GM12878 (cell line): Measurements from ENCODE around the gene USP28. TPM values are rescaled to one million over a fixed set of nuclear protein-coding genes. Genes with fewer than 3 reads are reported as not detected.

Experiments used
- ATAC-seq: fragments of 200-7000 bp; cut with Tn5 transposase; 3 replicates; pipeline ENCODE4 v1.9.1; 2020; ENCODE audit warnings: mild to moderate bottlenecking, moderate library complexity
- BruUV-seq: library from RNA; stranded (reverse); fragments of 400-500 nt; replicated peaks from 2 replicates; lab custom pipeline; 2021; lab: Mats Ljungman, UMichigan
- CTCF ChIA-PET: fragments of 300-600 bp; sonication (Branson Sonifier 250); formaldehyde crosslinking; extraction: SDS; loops from one replicate; lab custom pipeline; 2021; ENCODE audit warnings: inconsistent platforms; lab: Yijun Ruan, JAX
- POLR2A ChIA-PET: fragments of 350-600 bp; formaldehyde crosslinking; extraction: SDS; loops from one replicate; lab custom pipeline; 2021; ENCODE audit warnings: inconsistent platforms; lab: Charles Lee
- RAD21 ChIA-PET: fragments of 300-600 bp; sonication (Branson Sonifier 250); formaldehyde crosslinking; loops from one replicate; lab custom pipeline; 2023; ENCODE audit warnings: antibody characterized with exemption; ENCODE audit not compliant: unreplicated experiment; lab: Charles Lee
- SMC1A ChIA-PET: fragments of 300-600 bp; sonication (Branson Sonifier 250); formaldehyde crosslinking; loops from one replicate; lab custom pipeline; 2023; ENCODE audit not compliant: unreplicated experiment, uncharacterized antibody; lab: Charles Lee
- DNase-seq: peaks from one replicate; pipeline ENCODE4 v3.0.0-alpha.2; 2011; ENCODE audit warnings: low read depth, low spot score
- FAIRE-seq: peaks from 3 replicates; lab custom pipeline; 2011; peaks lifted over from hg19 to GRCh38; lab: Jason Lieb, UNC
- H2AFZ ChIP-seq: 2 replicates; pipeline ENCODE4 v1.6.0; 2011; ENCODE audit warnings: low read depth, low read length, control low read depth; ENCODE audit not compliant: control insufficient read depth
- H3K27ac ChIP-seq: 2 replicates; pipeline ENCODE4 v1.5.1; 2011; ENCODE audit warnings: control low read depth; ENCODE audit not compliant: control insufficient read depth, insufficient read depth
- H3K27me3 ChIP-seq, 2 experiments: replicated peaks in 1 of 2; 2 replicates each; pipeline versions ENCODE4 v1.6.0 to v1.6.1; 2011; ENCODE audit warnings: low read length in 1 of 2; ENCODE audit not compliant: control insufficient read depth in 2 of 2, insufficient read depth in 2 of 2
- H3K36me3 ChIP-seq, 2 experiments: 2 replicates each; pipeline ENCODE4 v1.5.1; 2011; ENCODE audit warnings: low read length in 1 of 2; ENCODE audit not compliant: control insufficient read depth in 2 of 2, insufficient read depth in 2 of 2
- H3K4me1 ChIP-seq: 2 replicates; pipeline ENCODE4 v1.6.1; 2011; ENCODE audit warnings: mild to moderate bottlenecking, low read length, moderate library complexity, mixed read lengths; ENCODE audit not compliant: control insufficient read depth, insufficient read depth
- H3K4me2 ChIP-seq: 2 replicates; pipeline ENCODE4 v1.6.0; 2011; ENCODE audit warnings: control low read depth; ENCODE audit not compliant: control insufficient read depth, insufficient read depth
- H3K4me3 ChIP-seq: fragments of 200-600 bp; sonication (generic); 2 replicates; pipeline ENCODE4 v1.5.1; 2016
- H3K79me2 ChIP-seq: 2 replicates; pipeline ENCODE4 v1.6.0; 2011; ENCODE audit warnings: low read length; ENCODE audit not compliant: control insufficient read depth, insufficient read depth
- H3K9ac ChIP-seq: 2 replicates; pipeline ENCODE4 v1.8.0; 2011; ENCODE audit warnings: low read length, control low read depth, mixed read lengths; ENCODE audit not compliant: control insufficient read depth, insufficient read depth
- H3K9me3 ChIP-seq: replicated peaks from 3 replicates; pipeline ENCODE4 v1.5.1; 2011; ENCODE audit warnings: mild to moderate bottlenecking, low read length; ENCODE audit not compliant: control insufficient read depth, insufficient read depth
- H4K20me1 ChIP-seq: 2 replicates; pipeline ENCODE4 v1.6.0; 2011; ENCODE audit not compliant: control insufficient read depth, insufficient read depth
- FOXM1 ChIP-seq: IDR thresholded peaks from 2 replicates; pipeline ENCODE4 v1.6.1; 2012; ENCODE audit warnings: low read depth, mild to moderate bottlenecking, inconsistent platforms, low read length, moderate library complexity
- HDGF ChIP-seq: fragments of 450-650 bp; IDR thresholded peaks from 2 replicates; pipeline ENCODE4 v1.6.1; 2016; ENCODE audit warnings: antibody characterized with exemption
- NBN ChIP-seq: fragments of 450-650 bp; IDR thresholded peaks from 2 replicates; pipeline ENCODE4 v1.6.1; 2016
- RBBP5 ChIP-seq: fragments of 200-600 bp; sonication (generic); conservative IDR thresholded peaks from 2 replicates; pipeline ENCODE4 v1.6.1; 2016
- RFX5 ChIP-seq: IDR thresholded peaks from 2 replicates; pipeline ENCODE4 v1.6.1; 2011; ENCODE audit warnings: low read depth, low read length, improper control_type of control experiment
- RUNX3 ChIP-seq: IDR thresholded peaks from 2 replicates; pipeline ENCODE4 v1.6.1; 2012; ENCODE audit warnings: low read length, inconsistent platforms
- SMAD1 ChIP-seq: fragments of 450-650 bp; IDR thresholded peaks from 2 replicates; pipeline ENCODE4 v1.6.1; 2018; ENCODE audit warnings: mild to moderate bottlenecking, low read depth; ENCODE audit not compliant: partially characterized antibody
- SMARCA5 ChIP-seq: fragments of 450-650 bp; IDR thresholded peaks from 2 replicates; pipeline ENCODE4 v1.6.1; 2017; ENCODE audit warnings: mild to moderate bottlenecking
- TCF7 ChIP-seq: IDR thresholded peaks from 2 replicates; pipeline ENCODE4 v1.6.1; 2014; ENCODE audit warnings: antibody characterized with exemption, borderline replicate concordance
- USF2 ChIP-seq: IDR thresholded peaks from 2 replicates; pipeline ENCODE4 v1.6.1; 2011; ENCODE audit warnings: low read depth, low read length, improper control_type of control experiment, borderline replicate concordance
- WGBS: methylation state at CpG from one replicate; pipeline ENCODE4 v1.1.6; 2016; ENCODE audit warnings: low lambda C conversion rate; ENCODE audit not compliant: insufficient replicate concordance, insufficient coverage; ENCODE audit errors: missing lambda C conversion rate; 5-methylcytosine and 5-hydroxymethylcytosine counted together
- in situ Hi-C: fragments of 300-500 bp; cut with MboI; formaldehyde crosslinking; loops from 9 replicates; pipeline ENCODE4 v1.14.3; 2018; ENCODE audit warnings: mixed read lengths
- intact Hi-C: fragments of 100-400 bp; cut with micrococcal nuclease; formaldehyde crosslinking; loops from one replicate; pipeline ENCODE4 v1.14.2; 2022; ENCODE audit not compliant: unreplicated experiment
- polyA plus RNA-seq, 11 experiments: library from polyadenylated mRNA; depleted of rRNA in 4 of 11; unstranded in 6 of 11; stranded (reverse) in 5 of 11; fragments of >200 nt; fragmentation: Nextera tagmentation in 4 of 11; fragmentation: Illumina TruSeq in 1 of 11; extraction: Ambion mirVana in 4 of 11; extraction: Trizol in 1 of 11; gene quantifications; 1 replicate in 1 of 11; 2 replicates in 10 of 11; pipeline versions ENCODE4 v1.2.1 to v1.2.3, GENCODE V29; 2011 to 2016; ENCODE audit warnings: inconsistent platforms in 2 of 11, missing spikeins in 2 of 11, low read depth in 1 of 11
- total RNA-seq, 4 experiments: library from RNA; depleted of rRNA in 3 of 4; stranded (reverse); fragments of >200 nt in 3 of 4; fragmentation: Illumina TruSeq in 1 of 4; extraction: Trizol in 1 of 4; gene quantifications; 2 replicates each; pipeline versions ENCODE4 v1.2.1 to v1.2.3, GENCODE V29; 2013 to 2021
- TF ChIP-seq, protein P1 (sequence below): IDR thresholded peaks from 2 replicates; pipeline ENCODE4 v1.6.1; 2011; ENCODE audit warnings: borderline replicate concordance, low read depth, mild to moderate bottlenecking, moderate library complexity, low read length; ENCODE audit not compliant: insufficient read depth, poor library complexity, severe bottlenecking
- TF ChIP-seq, protein P2 (sequence below): fragments of 150-350 bp; IDR thresholded peaks from 2 replicates; pipeline ENCODE4 v1.6.1; 2016; ENCODE audit warnings: low read depth, low read length

Gene USP28
- total and polyA plus RNA-seq, 10 of the 15 experiments (the other 5 are each of a cell fraction or from before 2014, with no cell fraction given): 2.8 to 60.4 (median 24.1) TPM

DNA sequence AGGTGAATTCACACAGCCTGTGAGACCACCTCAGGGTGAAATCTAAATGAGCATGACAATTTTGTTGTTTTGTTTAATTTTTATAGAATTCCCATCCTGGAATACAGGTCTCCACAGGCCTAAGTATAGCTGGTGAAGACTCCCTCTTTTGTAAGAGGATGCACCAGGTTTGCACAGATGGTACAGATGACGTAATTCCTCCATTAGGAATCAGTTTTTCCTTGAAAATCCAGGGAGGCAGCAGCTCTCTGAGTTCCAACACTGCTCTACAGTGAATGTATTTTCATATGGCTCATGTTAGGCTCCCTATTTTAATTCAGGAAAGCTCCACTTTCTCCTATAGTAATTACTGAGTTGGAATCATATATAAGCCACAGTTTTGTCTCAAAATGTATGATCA is 47.2 kb downstream of the USP28 start:
- no peaks in the 10 kb centered on the region; the same call in 2 of the 3 replicates for H3K9me3 ChIP-seq
- no peak for ATAC-seq
- in situ Hi-C loops: no loop called here
- no peak for TF ChIP-seq TCF7
- no peak for TF ChIP-seq RFX5
- TF ChIP-seq, all 136 proteins: peak for 0
- Histone ChIP-seq H3K4me3 (no peak overlapping the region), H3K4me1 (peaks cover 8% of the 10 kb centered on the region), H3K9ac (no peak overlapping the region), H3K27ac (no peak overlapping the region), H3K4me2 (no peak overlapping the region), H3K79me2 (no peaks in the 10 kb centered on the region), H3K36me3 (peaks cover 0 to 9% of the 10 kb centered on the region in 2 experiments), H2AFZ (no peak overlapping the region), H3K27me3 (no peaks in the 10 kb centered on the region), H4K20me1 (no peaks in the 10 kb centered on the region)
- FAIRE-seq (no peak), DNase-seq (no peak)
- 100% methylated on average over 1 of the region's 1 CpG for WGBS
- ChIA-PET SMC1A (interaction anchor here (0.6 to 1.3 kb wide), 2 partner anchors 12 to 32 kb away, joined by 3 to 6 read pairs; no protein-coding TSS in a partner anchor), CTCF (interaction anchor here (1.2 kb wide), 1 partner anchor 21 kb away, joined by 4 read pairs; no protein-coding TSS in a partner anchor), POLR2A (interaction anchor here (0.8 kb wide), 1 partner anchor 23 kb away, joined by 3 read pairs; no protein-coding TSS in a partner anchor), RAD21 (no interaction called here)
- no TSS peak for BruUV-seq
- intact Hi-C loops: no loop called here

- in situ Hi-C loops (no loop called here), intact Hi-C loops (no loop called here)
- BruUV-seq: no TSS peak
- no peaks in the 10 kb centered on the region for H3K27me3 ChIP-seq
- ChIA-PET POLR2A (interaction anchor here (0.7 to 0.8 kb wide), 2 partner anchors 24 to 388 kb away, joined by 3 read pairs; no protein-coding TSS in a partner anchor), SMC1A (interaction anchor here (1.3 kb wide), 1 partner anchor 13 kb away, joined by 3 read pairs; no protein-coding TSS in a partner anchor), CTCF (interaction anchor here (1.2 kb wide), 1 partner anchor 21 kb away, joined by 4 read pairs; no protein-coding TSS in a partner anchor), RAD21 (no interaction called here)
- H4K20me1 ChIP-seq: no peaks in the 10 kb centered on the region
- H3K4me1 ChIP-seq: peaks cover 8% of the 10 kb centered on the region
- H3K4me3 ChIP-seq: no peak overlapping the region
- no peak for FAIRE-seq
- 99% methylated on average over 3 of the region's 3 CpGs for WGBS
- no peak overlapping the region for H3K9ac ChIP-seq
- DNase-seq: no peak
- no peaks in the 10 kb centered on the region; the same call in 2 of the 3 replicates for H3K9me3 ChIP-seq
- H3K4me2 ChIP-seq: no peak overlapping the region
- ATAC-seq: no peak
- peaks cover 0 to 11% of the 10 kb centered on the region in 2 experiments for H3K36me3 ChIP-seq
- no peak overlapping the region for H2AFZ ChIP-seq
- no peaks in the 10 kb centered on the region for H3K79me2 ChIP-seq
- H3K27ac ChIP-seq: no peak overlapping the region
- TF ChIP-seq FOXM1 (no peak), RBBP5 (no peak), USF2 (no peak), SMAD1 (no peak), NBN (no peak), RUNX3 (no peak), SMARCA5 (no peak), HDGF (no peak)
- TF ChIP-seq, protein P1, sequence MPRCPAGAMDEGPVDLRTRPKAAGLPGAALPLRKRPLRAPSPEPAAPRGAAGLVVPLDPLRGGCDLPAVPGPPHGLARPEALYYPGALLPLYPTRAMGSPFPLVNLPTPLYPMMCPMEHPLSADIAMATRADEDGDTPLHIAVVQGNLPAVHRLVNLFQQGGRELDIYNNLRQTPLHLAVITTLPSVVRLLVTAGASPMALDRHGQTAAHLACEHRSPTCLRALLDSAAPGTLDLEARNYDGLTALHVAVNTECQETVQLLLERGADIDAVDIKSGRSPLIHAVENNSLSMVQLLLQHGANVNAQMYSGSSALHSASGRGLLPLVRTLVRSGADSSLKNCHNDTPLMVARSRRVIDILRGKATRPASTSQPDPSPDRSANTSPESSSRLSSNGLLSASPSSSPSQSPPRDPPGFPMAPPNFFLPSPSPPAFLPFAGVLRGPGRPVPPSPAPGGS: no peak
- TF ChIP-seq, protein P2, sequence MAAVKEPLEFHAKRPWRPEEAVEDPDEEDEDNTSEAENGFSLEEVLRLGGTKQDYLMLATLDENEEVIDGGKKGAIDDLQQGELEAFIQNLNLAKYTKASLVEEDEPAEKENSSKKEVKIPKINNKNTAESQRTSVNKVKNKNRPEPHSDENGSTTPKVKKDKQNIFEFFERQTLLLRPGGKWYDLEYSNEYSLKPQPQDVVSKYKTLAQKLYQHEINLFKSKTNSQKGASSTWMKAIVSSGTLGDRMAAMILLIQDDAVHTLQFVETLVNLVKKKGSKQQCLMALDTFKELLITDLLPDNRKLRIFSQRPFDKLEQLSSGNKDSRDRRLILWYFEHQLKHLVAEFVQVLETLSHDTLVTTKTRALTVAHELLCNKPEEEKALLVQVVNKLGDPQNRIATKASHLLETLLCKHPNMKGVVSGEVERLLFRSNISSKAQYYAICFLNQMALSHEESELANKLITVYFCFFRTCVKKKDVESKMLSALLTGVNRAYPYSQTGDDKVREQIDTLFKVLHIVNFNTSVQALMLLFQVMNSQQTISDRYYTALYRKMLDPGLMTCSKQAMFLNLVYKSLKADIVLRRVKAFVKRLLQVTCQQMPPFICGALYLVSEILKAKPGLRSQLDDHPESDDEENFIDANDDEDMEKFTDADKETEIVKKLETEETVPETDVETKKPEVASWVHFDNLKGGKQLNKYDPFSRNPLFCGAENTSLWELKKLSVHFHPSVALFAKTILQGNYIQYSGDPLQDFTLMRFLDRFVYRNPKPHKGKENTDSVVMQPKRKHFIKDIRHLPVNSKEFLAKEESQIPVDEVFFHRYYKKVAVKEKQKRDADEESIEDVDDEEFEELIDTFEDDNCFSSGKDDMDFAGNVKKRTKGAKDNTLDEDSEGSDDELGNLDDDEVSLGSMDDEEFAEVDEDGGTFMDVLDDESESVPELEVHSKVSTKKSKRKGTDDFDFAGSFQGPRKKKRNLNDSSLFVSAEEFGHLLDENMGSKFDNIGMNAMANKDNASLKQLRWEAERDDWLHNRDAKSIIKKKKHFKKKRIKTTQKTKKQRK: no peak
These were observed 47.9 kb downstream of the USP28 start for GRCh38 chr11:113827477-113827876.
